Muscle of leg (tissue), 11 donors: ENCODE measurements around the gene PRPS1. TPM values are rescaled to one million over a fixed set of nuclear protein-coding genes. Genes with fewer than 3 reads are reported as not detected.
"Not testable (repeated sequence)": the region's sequence is repeated elsewhere in the genome, so short reads cannot be mapped to it uniquely, and the experiment has no call there.

Experiments used
- DNase-seq: peaks from one replicate; pipeline ENCODE4 v3.0.0; 2013
- H3K27ac ChIP-seq: one replicate; pipeline ENCODE4 v1.5.1; 2013; ENCODE audit warnings: mild to moderate bottlenecking, low read length, control low read depth
- H3K27me3 ChIP-seq: one replicate; pipeline ENCODE4 v1.6.1; 2013; ENCODE audit warnings: low read length; ENCODE audit not compliant: control insufficient read depth, insufficient read depth
- H3K36me3 ChIP-seq: one replicate; pipeline ENCODE4 v1.6.1; 2013; ENCODE audit warnings: low read length; ENCODE audit not compliant: control insufficient read depth, insufficient read depth
- H3K4me1 ChIP-seq: one replicate; pipeline ENCODE4 v1.6.1; 2013; ENCODE audit warnings: low read length; ENCODE audit not compliant: control insufficient read depth, insufficient read depth
- H3K4me3 ChIP-seq: one replicate; pipeline ENCODE4 v1.5.1; 2013; ENCODE audit warnings: low read length, control low read depth
- H3K9me3 ChIP-seq: replicated peaks from 2 replicates; pipeline ENCODE4 v1.6.1; 2013; ENCODE audit warnings: low read depth, low read length; ENCODE audit not compliant: control insufficient read depth
- WGBS: methylation state at CpG from one replicate; pipeline ENCODE4 v1.1.5; 2013; ENCODE audit warnings: missing lambda C conversion rate; ENCODE audit not compliant: insufficient coverage; 5-methylcytosine and 5-hydroxymethylcytosine counted together
- polyA plus RNA-seq, 8 donors: library from polyadenylated mRNA; unstranded; fragments of 120-200 nt; gene quantifications; one replicate each; pipeline versions ENCODE4 v1.2.1 to v1.2.3, GENCODE V29; 2013; ENCODE audit warnings: inconsistent platforms in 1 of 8, low replicate concordance in 1 of 8; ENCODE audit not compliant: insufficient read length in 8 of 8, insufficient read depth in 1 of 8
- total RNA-seq: library from RNA; stranded (reverse); fragments of 120-200 nt; gene quantifications from one replicate; pipeline ENCODE4 v1.2.4, GENCODE V29; 2013

Gene PRPS1
- total and polyA plus RNA-seq, 9 donors: 18.2 to 31.1 (median 28.2) TPM

GRCh38 chrX:107601326-107601725, 27.0 kb upstream of the PRPS1 start:
- Histone ChIP-seq H3K4me3 (no peak overlapping the region), H3K27me3 (peaks cover 30% of the 10 kb centered on the region), H3K36me3 (no peaks in the 10 kb centered on the region), H3K9me3 (no peaks in the 10 kb centered on the region), H3K4me1 (no peaks in the 10 kb centered on the region), H3K27ac (no peak overlapping the region)
- 68% methylated on average over 8 of the region's 11 CpGs for WGBS
- DNase-seq: no peak

DNA sequence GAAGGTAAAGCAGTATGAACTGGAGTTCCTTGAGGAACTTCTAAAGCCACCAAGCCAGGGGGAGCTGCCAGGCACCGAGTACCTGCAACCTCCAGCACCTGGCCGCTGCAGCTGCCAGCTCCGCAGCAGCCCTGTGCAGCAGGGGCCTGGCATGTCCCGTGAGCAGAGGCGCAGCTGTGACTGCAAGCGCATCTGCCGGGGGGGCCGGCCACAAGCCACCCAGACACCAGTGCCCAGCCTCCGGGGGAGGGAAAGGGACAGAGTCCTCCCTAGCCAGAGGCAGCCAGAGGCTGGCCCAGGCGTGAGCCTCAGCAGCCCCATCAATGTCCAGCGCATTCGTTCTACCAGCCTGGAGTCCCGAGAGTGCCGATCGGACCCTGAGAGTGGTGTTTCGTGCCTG, 26.6 kb upstream of the PRPS1 start:
- Histone ChIP-seq H3K4me1 (no peaks in the 10 kb centered on the region), H3K9me3 (no peaks in the 10 kb centered on the region), H3K36me3 (no peaks in the 10 kb centered on the region), H3K27ac (no peak overlapping the region), H3K27me3 (peaks cover 32% of the 10 kb centered on the region), H3K4me3 (no peak overlapping the region)
- 90% methylated on average over 16 of the region's 16 CpGs for WGBS
- DNase-seq: no peak

GRCh38 chrX:107602694-107603239, 25.5 kb upstream of the PRPS1 start:
- no peak for DNase-seq
- Histone ChIP-seq H3K4me1 (no peaks in the 10 kb centered on the region), H3K36me3 (no peaks in the 10 kb centered on the region), H3K27ac (no peak overlapping the region), H3K27me3 (peaks cover 31% of the 10 kb centered on the region), H3K9me3 (no peaks in the 10 kb centered on the region), H3K4me3 (no peak overlapping the region)
- whole genome bisulfite sequencing: 83% methylated on average over 16 of the region's 21 CpGs

GRCh38 chrX:107603429-107604159, 24.7 kb upstream of the PRPS1 start:
- Histone ChIP-seq H3K4me3 (no peak overlapping the region), H3K4me1 (no peaks in the 10 kb centered on the region), H3K27me3 (peaks cover 29% of the 10 kb centered on the region), H3K36me3 (no peaks in the 10 kb centered on the region), H3K27ac (no peak overlapping the region), H3K9me3 (no peaks in the 10 kb centered on the region)
- WGBS: 66% methylated on average over 9 of the region's 13 CpGs
- no peak for DNase-seq

GRCh38 chrX:107609061-107609460, 19.2 kb upstream of the PRPS1 start:
- H3K36me3 ChIP-seq, H3K9me3 ChIP-seq, H3K4me1 ChIP-seq, DNase-seq, H3K27ac ChIP-seq, H3K4me3 ChIP-seq: not testable (repeated sequence)
- WGBS: 70% methylated on average over 5 of the region's 5 CpGs
- H3K27me3 ChIP-seq: peaks cover 18% of the 10 kb centered on the region

DNA sequence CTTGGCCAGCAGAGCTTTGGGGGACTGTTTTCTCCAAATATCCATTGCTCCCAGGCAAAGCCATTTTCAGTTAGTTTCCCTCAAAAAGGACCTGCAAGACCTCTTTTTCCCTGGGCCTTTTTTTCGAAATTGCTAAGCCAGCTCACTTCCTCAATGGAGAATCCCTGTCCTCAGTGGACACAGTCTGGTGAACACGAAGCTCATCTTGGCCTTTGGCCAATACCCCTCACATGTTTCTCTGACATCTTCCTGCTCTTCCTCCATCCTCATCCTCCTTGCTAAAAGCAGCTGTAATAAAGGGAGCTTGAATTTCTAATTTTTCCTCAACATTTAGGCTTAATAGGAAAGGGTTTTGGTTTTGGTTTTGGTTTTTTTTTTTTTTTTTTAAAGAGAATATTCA, 17.6 kb upstream of the PRPS1 start:
- H3K36me3 ChIP-seq: no peaks in the 10 kb centered on the region
- no peaks in the 10 kb centered on the region for H3K4me1 ChIP-seq
- H3K9me3 ChIP-seq: no peaks in the 10 kb centered on the region
- peaks cover 15% of the 10 kb centered on the region for H3K27me3 ChIP-seq
- H3K4me3 ChIP-seq: no peak overlapping the region
- no peak for DNase-seq
- WGBS: 33% methylated on average over 1 of the region's 2 CpGs
- H3K27ac ChIP-seq: no peak overlapping the region

DNA sequence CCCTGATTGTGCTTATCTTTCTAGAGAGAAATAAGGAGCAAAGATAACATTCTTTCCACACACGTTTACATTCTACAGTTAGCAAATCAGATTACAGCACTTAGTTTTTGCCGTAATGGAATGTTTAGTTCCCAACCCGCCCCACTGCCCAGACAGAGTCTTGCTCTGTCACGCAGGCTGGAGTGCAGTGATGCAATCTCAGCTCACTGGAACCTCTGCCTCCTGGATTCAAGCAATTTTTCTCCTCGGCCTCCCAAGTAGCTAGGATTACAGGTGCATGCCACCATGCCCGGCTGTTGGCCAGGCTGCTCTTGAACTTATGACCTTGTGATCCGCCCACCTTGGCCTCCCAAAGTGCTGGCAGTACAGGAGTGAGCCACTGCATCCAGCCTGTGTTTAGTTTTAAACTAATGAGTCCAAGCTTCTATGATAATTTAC, 8.4 kb upstream of the PRPS1 start:
- H3K27me3 ChIP-seq: peaks cover 7% of the 10 kb centered on the region
- no peaks in the 10 kb centered on the region for H3K36me3 ChIP-seq
- H3K9me3 ChIP-seq: peaks cover 2% of the 10 kb centered on the region
- H3K27ac ChIP-seq: no peak overlapping the region
- whole genome bisulfite sequencing: 81% methylated on average over 7 of the region's 7 CpGs
- no peak overlapping the region for H3K4me3 ChIP-seq
- H3K4me1 ChIP-seq: no peaks in the 10 kb centered on the region
- no peak for DNase-seq

DNA sequence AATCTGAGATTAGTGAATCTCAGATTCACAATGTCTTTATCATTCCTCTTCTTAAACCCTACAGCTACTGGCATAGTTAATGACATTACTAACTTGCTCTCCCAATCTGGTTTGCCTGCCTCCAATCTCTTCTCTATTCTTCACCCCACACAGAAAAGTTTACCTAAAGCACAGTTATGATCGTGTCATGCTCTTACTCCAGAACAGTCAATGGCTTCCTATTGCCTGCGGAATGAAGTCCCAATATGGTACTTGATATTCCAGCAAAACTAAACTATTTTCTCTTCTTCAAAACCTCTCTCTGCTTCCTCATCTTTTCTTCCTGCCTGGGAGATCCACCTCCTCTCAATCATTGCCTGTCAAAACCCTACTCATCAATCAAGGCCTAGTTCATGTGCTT, 3.4 kb upstream of the PRPS1 start:
- WGBS: 80% methylated on average over 2 of the region's 2 CpGs
- Histone ChIP-seq H3K4me1 (peaks cover 2% of the 10 kb centered on the region), H3K36me3 (no peaks in the 10 kb centered on the region), H3K9me3 (peaks cover 2% of the 10 kb centered on the region), H3K27me3 (peaks cover 12% of the 10 kb centered on the region), H3K27ac (no peak overlapping the region), H3K4me3 (no peak overlapping the region)
- no peak for DNase-seq

DNA sequence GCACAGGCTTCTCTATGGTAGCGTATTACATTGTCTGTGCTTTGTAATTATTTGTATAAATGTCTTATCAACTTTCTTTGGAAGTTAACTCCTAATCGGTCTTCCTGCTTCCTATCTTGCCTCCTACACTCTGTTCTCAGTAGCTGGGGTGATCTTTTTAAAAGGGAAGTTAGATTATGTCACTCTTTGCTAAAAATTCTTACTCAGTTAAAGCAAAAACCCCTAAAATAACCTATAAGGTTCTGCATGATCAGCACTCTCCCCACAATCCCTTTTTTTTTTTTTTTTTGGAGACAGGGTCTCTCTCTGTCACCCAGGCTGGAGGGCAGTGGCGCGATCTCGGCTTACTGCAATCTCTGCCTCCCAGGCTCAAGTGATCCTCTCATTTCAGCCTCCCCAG, 2.6 kb upstream of the PRPS1 start:
- no peak overlapping the region for H3K4me3 ChIP-seq
- no peak overlapping the region for H3K27ac ChIP-seq
- H3K36me3 ChIP-seq: no peaks in the 10 kb centered on the region
- WGBS: no CpG with 5 or more reads among the region's 5 CpGs
- peaks cover 2% of the 10 kb centered on the region for H3K9me3 ChIP-seq
- no peak for DNase-seq
- peaks cover 10% of the 10 kb centered on the region for H3K27me3 ChIP-seq
- peaks cover 2% of the 10 kb centered on the region for H3K4me1 ChIP-seq

DNA sequence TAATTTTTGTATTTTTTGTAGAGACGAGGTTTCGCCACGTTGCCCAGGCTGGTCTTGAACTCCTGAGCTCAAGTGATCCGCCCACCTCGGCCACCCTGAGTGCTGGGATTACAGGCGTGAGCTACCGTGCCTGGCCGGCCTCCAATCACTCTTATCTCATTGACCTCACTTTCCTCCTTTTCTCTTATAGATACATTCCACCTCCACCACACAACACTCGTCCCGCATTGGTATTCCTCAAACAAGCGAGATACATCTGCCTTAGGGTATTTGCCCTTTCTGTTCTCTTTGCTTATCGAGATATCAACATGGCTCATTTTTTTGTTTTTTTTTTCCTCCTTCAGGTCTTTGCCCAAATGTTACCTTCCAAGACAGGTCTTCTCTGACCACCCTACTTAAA, 1.8 kb upstream of the PRPS1 start:
- Histone ChIP-seq H3K4me1 (peaks cover 2% of the 10 kb centered on the region), H3K27ac (no peak overlapping the region), H3K36me3 (no peaks in the 10 kb centered on the region), H3K9me3 (peaks cover 2% of the 10 kb centered on the region), H3K4me3 (no peak overlapping the region), H3K27me3 (peaks cover 10% of the 10 kb centered on the region)
- no peak for DNase-seq
- 85% methylated on average over 11 of the region's 12 CpGs for WGBS
